Measurements from ENCODE around the gene LIG4.

DNA sequence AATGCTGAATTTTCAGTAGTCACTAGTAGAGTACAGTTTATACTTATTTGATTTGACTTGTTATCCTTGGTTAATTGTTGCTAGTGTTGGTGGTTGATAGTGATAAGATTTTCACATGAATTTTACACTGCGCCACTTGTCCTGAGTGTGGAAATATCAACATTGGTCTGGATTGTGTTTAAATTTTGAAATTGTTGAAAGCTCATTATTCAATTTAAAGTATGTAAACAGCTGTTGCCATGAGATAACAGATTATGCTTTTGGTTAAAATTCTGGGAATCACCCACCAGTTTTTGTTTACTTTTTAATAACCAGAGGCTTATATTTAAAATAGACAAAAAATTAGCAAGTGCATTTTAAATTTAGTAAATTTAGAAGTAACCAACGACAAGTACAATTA lies 41.9 kb upstream of the LIG4 start:
- TF ChIP-seq POLR2AphosphoS5 (IDR thresholded peaks at IDR 0.05), result no peak
- TF ChIP-seq, protein P1, sequence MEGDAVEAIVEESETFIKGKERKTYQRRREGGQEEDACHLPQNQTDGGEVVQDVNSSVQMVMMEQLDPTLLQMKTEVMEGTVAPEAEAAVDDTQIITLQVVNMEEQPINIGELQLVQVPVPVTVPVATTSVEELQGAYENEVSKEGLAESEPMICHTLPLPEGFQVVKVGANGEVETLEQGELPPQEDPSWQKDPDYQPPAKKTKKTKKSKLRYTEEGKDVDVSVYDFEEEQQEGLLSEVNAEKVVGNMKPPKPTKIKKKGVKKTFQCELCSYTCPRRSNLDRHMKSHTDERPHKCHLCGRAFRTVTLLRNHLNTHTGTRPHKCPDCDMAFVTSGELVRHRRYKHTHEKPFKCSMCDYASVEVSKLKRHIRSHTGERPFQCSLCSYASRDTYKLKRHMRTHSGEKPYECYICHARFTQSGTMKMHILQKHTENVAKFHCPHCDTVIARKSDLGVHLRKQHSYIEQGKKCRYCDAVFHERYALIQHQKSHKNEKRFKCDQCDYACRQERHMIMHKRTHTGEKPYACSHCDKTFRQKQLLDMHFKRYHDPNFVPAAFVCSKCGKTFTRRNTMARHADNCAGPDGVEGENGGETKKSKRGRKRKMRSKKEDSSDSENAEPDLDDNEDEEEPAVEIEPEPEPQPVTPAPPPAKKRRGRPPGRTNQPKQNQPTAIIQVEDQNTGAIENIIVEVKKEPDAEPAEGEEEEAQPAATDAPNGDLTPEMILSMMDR (IDR thresholded peaks at IDR 0.05), result no peak

Data from breast epithelium (tissue), 3 donors.